Forelimb muscle (tissue), 1 donor: ENCODE results near the gene VNN1. TPM values are rescaled to one million over a fixed set of nuclear protein-coding genes. Genes with fewer than 3 reads are reported as not detected.
"Not testable (repeated sequence)": the region's sequence is repeated elsewhere in the genome, so short reads cannot be mapped to it uniquely, and the experiment has no call there.

Source experiments
- DNase-seq: peaks from one replicate; pipeline ENCODE4 v3.0.0-alpha.2; 2013; ENCODE audit warnings: low read depth
- polyA plus RNA-seq: library from polyadenylated mRNA; unstranded; fragments of 120-200 nt; gene quantifications from one replicate; pipeline ENCODE4 v1.2.1, GENCODE V29; 2013; ENCODE audit not compliant: insufficient read length

The VNN1 gene
- polyA plus RNA-seq, 1 donor: 0.28 TPM

GRCh38 chr6:132725471-132725870 is 11.6 kb upstream of the VNN1 start:
- no peak for DNase-seq

- DNase-seq: no peak
Observed at GRCh38 chr6:132719736-132720448, 6.0 kb upstream of the VNN1 start.

GRCh38 chr6:132715881-132716637 is 2.2 kb upstream of the VNN1 start:
- no peak for DNase-seq

- DNase-seq: no peak
Observed at GRCh38 chr6:132715204-132715603, 1.3 kb upstream of the VNN1 start.

GRCh38 chr6:132714160-132714559 is 305 bp upstream of the VNN1 start:
- no peak for DNase-seq

- no peak for DNase-seq
Observed at GRCh38 chr6:132712366-132712765, 1.5 kb downstream of the VNN1 start.

- no peak for DNase-seq
Observed at GRCh38 chr6:132708771-132709170, 5.1 kb downstream of the VNN1 start.

GRCh38 chr6:132708002-132708401 is 5.9 kb downstream of the VNN1 start:
- no peak for DNase-seq

GRCh38 chr6:132706756-132707155 is 7.1 kb downstream of the VNN1 start:
- not testable (repeated sequence) for DNase-seq

GRCh38 chr6:132703936-132704335 is 9.9 kb downstream of the VNN1 start:
- DNase-seq: no peak

GRCh38 chr6:132698608-132699007 is 15.2 kb downstream of the VNN1 start:
- DNase-seq: no peak

- DNase-seq: no peak
Observed at GRCh38 chr6:132695773-132696172, 18.1 kb downstream of the VNN1 start.

GRCh38 chr6:132693478-132693877 is 20.4 kb downstream of the VNN1 start:
- no peak for DNase-seq

GRCh38 chr6:132690678-132691077 is 23.2 kb downstream of the VNN1 start:
- DNase-seq: no peak

GRCh38 chr6:132687306-132687705 is 26.5 kb downstream of the VNN1 start:
- DNase-seq: no peak

- no peak for DNase-seq
Observed at GRCh38 chr6:132686531-132686930, 27.3 kb downstream of the VNN1 start.

GRCh38 chr6:132685009-132685408 is 28.8 kb downstream of the VNN1 start:
- DNase-seq: no peak

- no peak for DNase-seq
Observed at GRCh38 chr6:132684272-132684671, 29.6 kb downstream of the VNN1 start.

GRCh38 chr6:132683543-132683942 is 30.3 kb downstream of the VNN1 start:
- DNase-seq: no peak

GRCh38 chr6:132679094-132679493 is 34.8 kb downstream of the VNN1 start:
- DNase-seq: not testable (repeated sequence)

- DNase-seq: no peak
Observed at GRCh38 chr6:132675749-132676148, 38.1 kb downstream of the VNN1 start.

- DNase-seq: no peak
Observed at GRCh38 chr6:132675002-132675401, 38.9 kb downstream of the VNN1 start.

- DNase-seq: no peak
Observed at GRCh38 chr6:132673376-132674094, 40.3 kb downstream of the VNN1 start.
